Hematopoietic multipotent progenitor cell treated with erythropoietin and hydrocortisone succinate and interleukin-3 and kit ligand, for 6 days (in vitro differentiated cells): ENCODE results near the gene EIF2S2.

Experiments used
- DNase-seq: peaks from one replicate; pipeline ENCODE4 v3.0.0-alpha.2; 2015

EIF2S2 gene

DNA sequence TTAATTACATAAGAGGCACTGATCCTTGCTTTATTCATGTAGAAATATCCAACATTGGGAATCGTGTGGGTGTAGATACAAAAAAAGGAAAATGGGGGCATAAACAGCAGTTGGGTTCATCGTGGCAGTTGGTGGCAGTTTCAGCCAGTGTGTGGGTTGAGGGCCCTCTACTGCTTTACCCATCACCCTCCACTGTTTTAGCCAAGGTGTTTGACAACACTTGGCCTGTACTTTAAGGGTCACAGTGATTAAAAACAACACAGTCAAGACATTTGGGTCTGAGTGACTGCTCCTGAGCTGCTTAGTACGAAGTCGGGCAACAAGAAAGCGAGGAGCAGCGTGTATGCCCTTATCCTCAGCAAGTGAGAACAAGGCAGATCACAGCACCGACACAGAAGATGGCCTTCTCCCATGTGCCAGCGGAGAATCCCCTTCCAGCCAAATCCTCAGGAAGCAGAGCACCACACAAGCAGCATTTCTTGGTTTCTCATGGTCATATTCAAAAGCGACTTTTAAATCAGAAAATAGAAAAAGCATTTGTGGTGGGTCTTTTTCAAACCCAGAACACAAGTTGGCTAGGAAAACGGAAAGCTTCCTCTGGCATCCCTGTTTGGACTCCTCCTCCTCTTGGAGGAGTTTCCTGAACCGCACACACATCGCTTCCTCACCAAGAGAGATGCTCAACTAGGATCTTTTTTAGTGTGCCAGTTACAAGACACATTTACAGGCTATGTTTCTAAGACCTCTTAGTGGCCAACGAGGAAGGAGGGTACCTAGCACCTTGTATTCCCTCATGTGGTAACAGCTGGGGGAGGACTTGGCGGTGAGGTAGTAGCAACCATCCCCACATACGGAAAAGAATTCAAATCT is 23.5 kb downstream of the EIF2S2 start:
- no peak for DNase-seq

GRCh38 chr20:34085544-34086040 is 26.5 kb downstream of the EIF2S2 start:
- peak; percentile 94 for DNase-seq

DNA sequence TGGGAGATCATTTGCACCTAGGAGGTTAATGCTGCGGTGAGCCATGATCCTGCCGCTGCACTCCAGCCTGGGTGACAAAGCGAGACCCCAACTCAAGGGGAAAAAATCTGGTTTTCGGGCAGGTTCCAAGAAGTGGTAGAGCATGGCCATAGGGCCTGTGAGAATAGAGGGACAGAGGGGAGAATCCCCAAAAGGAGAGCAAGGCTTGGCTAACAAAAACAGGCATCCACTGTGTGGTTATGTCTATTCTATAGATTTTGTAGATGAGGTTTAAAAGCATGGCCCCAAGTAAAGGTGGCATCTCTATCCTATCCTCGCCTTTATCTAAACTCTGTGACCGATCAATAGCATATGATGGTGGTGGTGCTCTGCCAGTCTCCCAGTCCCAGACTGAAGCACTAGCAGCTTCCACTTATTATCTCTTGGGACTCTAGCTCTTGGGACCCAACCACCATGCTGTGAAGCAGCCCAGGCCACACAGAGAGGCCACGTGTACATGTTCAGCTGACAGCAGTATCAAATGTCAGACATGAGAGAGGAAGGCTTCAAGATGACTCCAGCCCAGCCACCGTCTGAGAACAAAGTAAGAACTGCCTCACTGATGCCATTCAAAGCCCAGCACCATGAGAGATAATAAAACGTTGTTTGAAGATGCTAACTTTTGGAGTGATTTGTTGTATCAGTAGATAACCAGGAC is 27.7 kb downstream of the EIF2S2 start:
- no peak for DNase-seq

- DNase-seq: no peak
Observed at GRCh38 chr20:34083781-34084180, 28.3 kb downstream of the EIF2S2 start.

- peak; percentile 98 for DNase-seq
Observed at GRCh38 chr20:34083137-34083536, 28.9 kb downstream of the EIF2S2 start.

DNA sequence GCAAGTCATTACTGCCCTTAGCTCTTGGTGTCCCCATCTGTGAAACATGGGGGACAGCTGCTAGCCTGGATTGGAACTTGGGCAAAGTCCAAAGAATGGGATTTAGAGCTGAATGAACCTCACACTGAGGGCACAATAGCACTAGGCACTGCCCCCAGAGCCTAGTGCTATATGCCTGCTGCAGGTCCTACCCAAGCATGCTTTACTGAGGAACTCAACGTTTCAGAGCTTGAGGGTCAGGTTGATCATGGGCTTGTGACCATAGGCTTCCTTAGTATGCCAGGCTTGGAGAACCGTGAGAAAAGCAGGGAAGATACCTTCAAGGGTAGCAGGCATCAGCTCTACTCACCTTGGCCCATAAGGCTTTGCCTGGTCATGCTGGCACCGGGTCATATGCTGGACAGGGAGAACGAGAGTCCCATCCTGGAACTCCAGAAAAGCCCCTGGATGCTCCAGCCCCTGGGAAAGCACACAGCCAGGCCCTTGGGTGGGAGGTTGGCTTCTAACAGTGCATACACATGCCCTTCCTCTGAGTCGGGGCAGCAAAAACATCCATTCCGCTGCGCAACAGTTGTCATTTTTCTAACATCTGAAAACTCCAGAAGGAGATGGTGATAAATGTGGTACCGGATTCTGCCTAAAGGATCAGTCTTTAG is 29.7 kb downstream of the EIF2S2 start:
- DNase-seq: no peak

DNA sequence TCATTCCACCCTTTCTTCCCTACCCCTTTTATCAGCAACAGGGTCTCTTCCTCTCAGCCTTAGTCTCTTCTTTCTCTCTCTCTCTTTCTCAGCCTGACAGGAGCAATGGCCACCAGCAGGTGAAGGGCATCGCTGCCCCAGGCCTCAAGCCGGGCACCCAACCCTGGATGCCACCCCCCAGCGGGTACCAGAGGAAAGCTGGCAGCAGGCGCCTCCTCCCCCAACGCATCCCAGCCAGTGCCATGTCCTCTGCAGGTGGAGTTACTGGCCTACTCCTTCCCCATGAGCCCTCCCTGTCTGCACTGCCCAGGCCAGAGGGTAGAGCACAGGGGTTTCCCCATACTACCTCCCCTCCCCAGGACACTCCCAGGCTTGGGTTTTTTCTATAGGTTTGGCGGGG is 32.2 kb downstream of the EIF2S2 start:
- DNase-seq: no peak

- no peak for DNase-seq
Observed at GRCh38 chr20:34078540-34078939, 33.5 kb downstream of the EIF2S2 start.

DNA sequence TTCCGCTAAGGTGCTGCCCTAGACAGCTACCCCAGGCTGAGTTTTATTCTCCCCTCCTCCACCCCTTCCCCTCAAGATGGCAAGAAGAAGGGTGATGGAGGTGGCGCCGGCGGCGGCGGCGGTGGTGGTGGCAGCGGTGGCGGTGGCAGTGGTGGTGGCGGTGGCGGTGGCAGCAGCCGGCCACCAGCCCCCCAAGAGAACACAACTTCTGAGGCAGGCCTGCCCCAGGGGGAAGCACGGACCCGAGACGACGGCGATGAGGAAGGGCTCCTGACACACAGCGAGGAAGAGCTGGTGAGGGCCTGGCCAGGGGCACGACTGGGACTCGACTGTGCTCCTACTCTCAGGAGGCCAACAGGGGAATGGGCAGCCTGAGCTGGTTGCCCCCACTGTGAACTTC is 35.1 kb downstream of the EIF2S2 start:
- DNase-seq: no peak

GRCh38 chr20:34075647-34076046 is 36.4 kb downstream of the EIF2S2 start:
- no peak for DNase-seq

- DNase-seq: no peak
Observed at GRCh38 chr20:34074101-34074760, 37.8 kb downstream of the EIF2S2 start.

DNA sequence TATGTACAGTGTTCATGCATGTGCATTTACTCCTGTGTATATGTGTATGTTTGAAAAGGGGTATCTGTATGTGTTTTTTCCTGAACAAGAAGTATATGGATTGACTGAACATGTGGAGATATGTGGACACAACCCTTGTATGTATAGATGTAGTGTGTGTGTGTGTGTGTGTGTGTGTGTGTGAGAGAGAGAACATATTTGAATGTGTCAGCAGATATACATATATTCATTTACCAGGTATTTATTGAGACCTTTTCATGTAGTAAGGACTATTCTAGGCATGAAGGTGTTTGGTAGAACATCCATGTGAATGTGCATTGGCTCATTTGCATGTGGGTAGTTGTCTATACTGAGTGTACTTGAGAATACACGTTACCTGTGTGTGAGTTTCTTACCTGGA is 39.3 kb downstream of the EIF2S2 start:
- DNase-seq: no peak

- no peak for DNase-seq
Observed at GRCh38 chr20:34072076-34072475, 40.0 kb downstream of the EIF2S2 start.

- DNase-seq: peak; percentile 16
Observed at GRCh38 chr20:34070859-34071258, 41.2 kb downstream of the EIF2S2 start.

DNA sequence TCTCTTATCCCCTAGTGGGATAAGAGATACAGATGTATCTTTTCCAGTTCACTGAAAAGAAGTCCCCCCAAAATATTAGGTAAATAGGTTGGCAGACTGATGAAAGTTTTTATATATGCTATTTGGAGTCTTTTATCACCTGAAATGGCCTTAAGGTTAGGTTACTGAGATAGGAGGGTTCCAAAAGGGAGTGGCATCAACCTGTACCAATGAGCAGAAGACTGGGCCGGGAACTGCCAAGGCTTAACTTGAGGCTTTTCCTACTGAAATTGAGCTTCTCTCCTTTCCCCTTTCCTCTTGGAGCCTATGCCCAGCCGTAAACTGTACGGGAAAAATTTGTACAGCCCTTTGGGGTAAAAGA is 42.0 kb downstream of the EIF2S2 start:
- no peak for DNase-seq

DNA sequence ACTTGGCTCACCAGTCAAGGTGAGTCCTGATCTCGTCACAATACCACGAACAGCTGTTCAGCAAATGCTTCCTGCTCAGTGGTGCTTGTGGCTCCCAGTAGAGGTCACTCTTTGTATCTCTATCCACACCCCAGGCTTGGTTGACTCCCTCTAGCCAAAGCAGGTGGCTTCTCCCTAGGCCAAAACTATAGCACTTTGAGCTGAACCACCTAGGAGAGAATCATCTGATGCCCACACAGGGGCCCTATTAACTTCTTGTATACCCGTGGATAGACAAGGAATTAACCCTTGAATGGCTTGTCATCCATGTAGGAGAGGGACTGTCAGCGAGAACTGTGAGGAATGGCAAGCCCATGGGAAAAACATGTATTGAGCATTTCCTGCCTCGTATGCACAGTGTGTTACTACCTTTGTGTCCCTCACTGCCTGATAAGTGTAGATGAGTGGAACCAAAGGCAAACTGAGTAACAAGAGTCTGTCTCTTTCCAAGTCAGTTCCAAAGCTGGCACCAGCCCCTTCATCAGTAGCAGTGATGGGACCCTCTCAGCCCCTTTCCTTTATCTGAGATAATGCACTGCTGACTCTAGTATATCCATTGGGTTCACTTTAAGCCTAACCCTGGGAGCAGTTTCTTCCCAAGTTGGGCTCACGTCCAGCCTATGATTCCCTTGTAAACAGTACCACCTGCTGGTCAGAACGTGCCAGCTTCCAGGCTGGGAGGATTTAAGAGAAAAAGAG is 42.5 kb downstream of the EIF2S2 start:
- peak; percentile 84 for DNase-seq

GRCh38 chr20:34068001-34068400 is 44.0 kb downstream of the EIF2S2 start:
- DNase-seq: no peak

DNA sequence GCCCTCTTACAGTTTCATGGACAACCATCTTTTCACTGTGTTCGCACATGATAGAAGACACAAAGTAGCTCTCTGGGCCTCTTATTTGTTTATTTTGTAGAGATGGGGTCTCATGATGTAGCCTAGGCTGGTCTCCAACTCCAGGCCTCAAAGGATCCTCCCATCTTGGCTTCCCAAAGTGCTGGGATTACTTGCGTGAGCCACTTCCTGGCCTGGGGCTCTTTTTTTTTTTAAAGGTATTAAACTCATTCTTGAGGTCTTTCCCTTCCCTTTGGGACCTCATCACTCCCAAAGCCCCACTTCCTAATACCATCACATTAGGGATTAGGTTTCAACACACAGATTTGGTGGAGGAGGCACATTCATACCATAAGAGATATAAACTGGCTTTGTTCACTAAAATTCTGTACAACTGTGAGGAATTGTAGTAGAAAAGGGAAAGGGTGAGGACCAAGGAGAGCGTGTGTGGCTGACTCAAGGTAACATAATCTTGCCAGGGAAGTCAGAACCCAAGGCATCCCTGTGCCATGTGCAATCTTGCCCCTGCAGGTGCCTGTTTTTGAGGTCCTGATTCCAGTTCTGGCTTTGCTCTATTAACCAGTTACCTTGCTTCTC is 45.5 kb downstream of the EIF2S2 start:
- no peak for DNase-seq

GRCh38 chr20:34065260-34065659 is 46.8 kb downstream of the EIF2S2 start:
- no peak for DNase-seq

- peak; percentile 42 for DNase-seq
Observed at GRCh38 chr20:34064286-34064685, 47.8 kb downstream of the EIF2S2 start.

DNA sequence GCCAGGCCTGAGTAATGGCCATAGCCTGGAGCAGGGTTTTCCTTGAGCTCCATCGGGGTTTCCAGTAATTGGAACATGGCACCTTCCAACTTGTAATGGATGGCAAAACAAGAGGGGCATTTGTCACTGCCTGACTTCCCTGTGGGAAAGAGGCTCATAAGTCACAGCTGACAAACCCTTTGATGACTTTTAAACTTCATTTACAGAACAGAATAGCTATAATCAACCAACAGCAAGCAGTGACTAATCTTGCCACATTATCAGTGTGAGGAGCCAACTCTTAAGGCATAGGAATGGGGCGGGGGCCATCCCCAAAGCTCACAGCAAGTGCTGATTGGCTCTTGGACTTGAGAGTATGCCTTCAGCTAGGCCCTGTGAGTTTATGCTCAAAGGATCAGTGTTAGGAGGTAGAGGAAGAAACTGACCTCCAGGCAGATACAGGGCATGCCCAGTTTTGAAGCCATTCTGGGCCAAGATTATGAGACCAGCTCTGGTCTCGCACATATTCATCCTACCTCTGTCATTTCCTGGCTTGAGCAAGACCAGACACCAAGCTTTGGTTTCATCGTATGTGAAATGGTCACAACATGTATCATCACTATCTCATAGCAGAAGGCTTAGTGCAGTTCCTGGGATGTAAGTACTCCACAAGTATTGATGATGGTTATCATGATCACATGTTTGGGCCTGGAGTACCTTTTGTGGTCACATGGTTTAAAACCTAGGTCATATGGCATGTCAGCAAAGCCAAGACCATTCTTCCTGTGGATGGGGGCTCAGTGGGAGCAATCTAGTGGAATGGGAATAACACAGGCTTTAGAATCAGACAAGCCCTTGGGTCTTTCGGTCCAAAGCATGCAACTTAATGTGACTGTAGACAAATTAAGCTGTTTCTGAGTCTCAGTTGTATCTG is 49.2 kb downstream of the EIF2S2 start:
- peak; percentile 53 for DNase-seq
